Measurements from ENCODE around the gene TEX52. TPM values are rescaled to one million over a fixed set of nuclear protein-coding genes. Genes with fewer than 3 reads are reported as not detected.

The TEX52 gene
- total RNA-seq, 1 experiment from 2014 or later, result not detected

DNA sequence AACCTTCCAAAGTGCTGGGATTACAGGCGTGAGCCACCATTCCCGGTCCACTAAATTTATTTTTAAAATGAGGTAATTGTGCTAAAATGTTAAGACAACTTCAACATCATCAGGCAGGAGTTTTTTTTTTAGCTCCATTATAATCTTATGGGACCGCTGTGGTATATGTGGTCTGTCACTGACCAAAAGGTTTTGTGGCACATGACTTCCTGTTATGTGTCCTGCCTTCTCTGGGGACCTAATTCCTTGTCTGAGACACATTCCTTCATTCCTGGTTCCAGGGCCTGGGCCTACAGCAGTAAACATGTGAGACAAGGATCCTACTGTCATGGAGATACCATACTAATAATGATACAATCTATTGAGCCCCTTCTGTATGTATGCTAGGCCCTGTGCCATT lies 4.9 kb downstream of the TEX52 start:
- Histone ChIP-seq H3K27ac (no peak overlapping the region), H3K79me2 (ENCODE audit: low read depth) (no peaks in the 10 kb centered on the region), H3K4me1 (replicated peaks; ENCODE audit: insufficient read depth) (no peaks in the 10 kb centered on the region), H3K36me3 (ENCODE audit: low read depth) (no peaks in the 10 kb centered on the region), H2AFZ (no peak overlapping the region), H3K27me3 (ENCODE audit: insufficient read depth, low read depth) (no peaks in the 10 kb centered on the region), H4K20me1 (ENCODE audit: insufficient read depth) (no peaks in the 10 kb centered on the region), H3K4me3 (no peak overlapping the region), H3K4me2 (no peak overlapping the region), H3K9me3 (ENCODE audit: insufficient read depth, low read depth) (no peaks in the 10 kb centered on the region), H3K9me2 (ENCODE audit: insufficient read depth) (no peaks in the 10 kb centered on the region), H3F3A (ENCODE audit: insufficient read depth, low read depth) (0 out of 2 replicates have a peak, but pooled peaks cover 2% of the 10 kb centered on the region)
- TF ChIP-seq, protein P1, sequence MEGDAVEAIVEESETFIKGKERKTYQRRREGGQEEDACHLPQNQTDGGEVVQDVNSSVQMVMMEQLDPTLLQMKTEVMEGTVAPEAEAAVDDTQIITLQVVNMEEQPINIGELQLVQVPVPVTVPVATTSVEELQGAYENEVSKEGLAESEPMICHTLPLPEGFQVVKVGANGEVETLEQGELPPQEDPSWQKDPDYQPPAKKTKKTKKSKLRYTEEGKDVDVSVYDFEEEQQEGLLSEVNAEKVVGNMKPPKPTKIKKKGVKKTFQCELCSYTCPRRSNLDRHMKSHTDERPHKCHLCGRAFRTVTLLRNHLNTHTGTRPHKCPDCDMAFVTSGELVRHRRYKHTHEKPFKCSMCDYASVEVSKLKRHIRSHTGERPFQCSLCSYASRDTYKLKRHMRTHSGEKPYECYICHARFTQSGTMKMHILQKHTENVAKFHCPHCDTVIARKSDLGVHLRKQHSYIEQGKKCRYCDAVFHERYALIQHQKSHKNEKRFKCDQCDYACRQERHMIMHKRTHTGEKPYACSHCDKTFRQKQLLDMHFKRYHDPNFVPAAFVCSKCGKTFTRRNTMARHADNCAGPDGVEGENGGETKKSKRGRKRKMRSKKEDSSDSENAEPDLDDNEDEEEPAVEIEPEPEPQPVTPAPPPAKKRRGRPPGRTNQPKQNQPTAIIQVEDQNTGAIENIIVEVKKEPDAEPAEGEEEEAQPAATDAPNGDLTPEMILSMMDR (conservative IDR thresholded peaks at IDR 0.05), result no peak
- no peak for TF ChIP-seq EZH2 (IDR thresholded peaks at IDR 0.05; ENCODE audit: low read depth)
- CTCF ChIA-PET, result interaction anchor here (0.6 to 0.7 kb wide), 2 partner anchors 12 to 110 kb away, joined by 3 read pairs; no protein-coding TSS in a partner anchor
- POLR2A ChIA-PET (ENCODE audit: unreplicated experiment), result interaction anchor here (0.6 kb wide), 1 partner anchor 40 kb away, joined by 5 read pairs; no protein-coding TSS in a partner anchor
- intact Hi-C loops (cut with micrococcal nuclease; ENCODE audit: unreplicated experiment), result no loop called here
- no TSS peak for BruUV-seq (replicated peaks)
- DNase-seq, result no peak

DNA sequence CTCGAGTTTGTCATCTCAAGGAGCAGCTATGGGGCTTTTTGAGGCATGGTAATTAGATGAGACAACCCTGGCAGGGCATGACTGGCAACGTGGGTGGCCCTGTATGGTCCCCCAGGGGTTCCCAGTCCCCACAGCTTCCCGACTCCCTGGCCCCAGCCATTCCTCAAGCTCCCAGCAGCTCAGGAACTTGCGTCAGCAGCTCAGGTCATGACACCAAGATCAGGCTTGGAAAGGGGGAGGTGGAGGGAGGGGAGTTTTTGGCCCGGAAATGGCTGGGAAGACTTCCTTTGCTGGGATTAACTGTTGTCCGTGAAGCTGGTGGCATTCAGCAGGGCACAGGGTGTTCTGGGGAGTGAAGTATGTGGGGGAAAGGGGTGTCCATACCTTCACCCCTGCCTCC lies 11.6 kb downstream of the TEX52 start:
- H3K4me1 ChIP-seq (replicated peaks; ENCODE audit: insufficient read depth), result no peaks in the 10 kb centered on the region
- no peaks in the 10 kb centered on the region; the same call in 1 of the 2 replicates for H3F3A ChIP-seq (ENCODE audit: insufficient read depth, low read depth)
- H3K9me3 ChIP-seq (ENCODE audit: insufficient read depth, low read depth), result no peaks in the 10 kb centered on the region
- no peak overlapping the region for H2AFZ ChIP-seq
- no peak overlapping the region for H3K27ac ChIP-seq
- no peaks in the 10 kb centered on the region for H4K20me1 ChIP-seq (ENCODE audit: insufficient read depth)
- no peak for TF ChIP-seq EZH2 (IDR thresholded peaks at IDR 0.05; ENCODE audit: low read depth)
- TF ChIP-seq, protein P1 (conservative IDR thresholded peaks at IDR 0.05), result no peak
- DNase-seq, result no peak
- no peak overlapping the region for H3K4me2 ChIP-seq
- CTCF ChIA-PET, result interaction anchor here (0.6 kb wide), 2 partner anchors 156 to 478 kb away, joined by 3 to 5 read pairs; no protein-coding TSS in a partner anchor
- H3K4me3 ChIP-seq, result no peak overlapping the region
- no TSS peak for BruUV-seq (replicated peaks)
- H3K79me2 ChIP-seq (ENCODE audit: low read depth), result no peaks in the 10 kb centered on the region
- no peaks in the 10 kb centered on the region for H3K27me3 ChIP-seq (ENCODE audit: insufficient read depth, low read depth)
- intact Hi-C loops (cut with micrococcal nuclease; ENCODE audit: unreplicated experiment), result no loop called here
- POLR2A ChIA-PET (ENCODE audit: unreplicated experiment), result interaction anchor here (0.6 kb wide), 1 partner anchor 17 kb away, joined by 3 read pairs; no protein-coding TSS in a partner anchor
- H3K9me2 ChIP-seq (ENCODE audit: insufficient read depth), result no peaks in the 10 kb centered on the region
- no peaks in the 10 kb centered on the region for H3K36me3 ChIP-seq (ENCODE audit: low read depth)

DNA sequence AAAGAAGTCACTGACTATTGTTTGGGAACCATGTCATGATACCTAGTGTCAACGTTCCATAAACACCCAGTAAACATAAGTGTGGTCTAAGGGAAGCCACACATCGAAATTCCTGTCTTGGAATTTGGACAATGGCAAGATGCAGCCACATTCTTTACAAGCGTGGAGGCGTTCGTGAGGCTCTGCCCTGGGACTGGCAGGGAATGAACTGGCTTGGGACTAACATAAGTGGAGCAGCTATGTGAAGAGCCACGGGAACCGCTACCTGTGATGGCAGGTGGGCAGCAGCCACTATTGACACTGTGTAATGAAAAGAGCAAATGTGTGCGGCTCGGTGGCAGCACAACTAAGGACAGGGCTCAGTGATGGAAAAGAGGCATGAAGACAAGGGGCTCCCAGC lies 12.1 kb downstream of the TEX52 start:
- no TSS peak for BruUV-seq (replicated peaks)
- CTCF ChIA-PET, result interaction anchor here (0.6 kb wide), 1 partner anchor 478 kb away, joined by 3 read pairs; no protein-coding TSS in a partner anchor
- H3F3A ChIP-seq (ENCODE audit: insufficient read depth, low read depth), result no peaks in the 10 kb centered on the region; the same call in 1 of the 2 replicates

More for the DNA sequence above, 12.1 kb downstream of the TEX52 start:
- intact Hi-C loops (cut with micrococcal nuclease; ENCODE audit: unreplicated experiment), result no loop called here
- no peaks in the 10 kb centered on the region for H4K20me1 ChIP-seq (ENCODE audit: insufficient read depth)
- POLR2A ChIA-PET (ENCODE audit: unreplicated experiment), result interaction anchor here (0.6 kb wide), 1 partner anchor 18 kb away, joined by 3 read pairs; no protein-coding TSS in a partner anchor
- no peaks in the 10 kb centered on the region for H3K9me3 ChIP-seq (ENCODE audit: insufficient read depth, low read depth)
- no peak overlapping the region for H3K4me2 ChIP-seq
- H3K4me3 ChIP-seq, result no peak overlapping the region
- H3K36me3 ChIP-seq (ENCODE audit: low read depth), result no peaks in the 10 kb centered on the region
- no peaks in the 10 kb centered on the region for H3K27me3 ChIP-seq (ENCODE audit: insufficient read depth, low read depth)
- H2AFZ ChIP-seq, result no peak overlapping the region
- H3K27ac ChIP-seq, result no peak overlapping the region
- H3K79me2 ChIP-seq (ENCODE audit: low read depth), result no peaks in the 10 kb centered on the region
- TF ChIP-seq, protein P1 (conservative IDR thresholded peaks at IDR 0.05), result no peak
- no peak for TF ChIP-seq EZH2 (IDR thresholded peaks at IDR 0.05; ENCODE audit: low read depth)
- no peaks in the 10 kb centered on the region for H3K4me1 ChIP-seq (replicated peaks; ENCODE audit: insufficient read depth)
- no peak for DNase-seq
- H3K9me2 ChIP-seq (ENCODE audit: insufficient read depth), result no peaks in the 10 kb centered on the region
